C4-2B (cell line): ENCODE data around the gene LEMD1.
A peak's percentile ranks its signal among the peaks of the same experiment; 100 is the strongest.

Source experiments
- H3K27ac ChIP-seq: fragments of 450-650 bp; 2 replicates; pipeline ENCODE4 v1.5.1; 2017
- CTCF ChIP-seq: fragments of 450-650 bp; conservative IDR thresholded peaks from 2 replicates; pipeline ENCODE4 v1.5.1; 2017; ENCODE audit warnings: mild to moderate bottlenecking
- ZFX ChIP-seq: fragments of 450-650 bp; IDR thresholded peaks from 2 replicates; pipeline ENCODE4 v1.6.1; 2017

The LEMD1 gene

GRCh38 chr1:205340676-205341075 is 81.2 kb downstream of the LEMD1 start:
- TF ChIP-seq ZFX = no peak
- TF ChIP-seq CTCF = no peak
- no peak overlapping the region for H3K27ac ChIP-seq

GRCh38 chr1:205339717-205340116 is 82.1 kb downstream of the LEMD1 start:
- H3K27ac ChIP-seq = no peak overlapping the region
- TF ChIP-seq ZFX (no peak), CTCF (no peak)

- no peak for TF ChIP-seq ZFX
- no peak for TF ChIP-seq CTCF
- H3K27ac ChIP-seq = no peak overlapping the region
These were observed 82.6 kb downstream of the LEMD1 start for GRCh38 chr1:205339197-205339702.

- H3K27ac ChIP-seq = no peak overlapping the region
- TF ChIP-seq CTCF (no peak), ZFX (no peak)
These were observed 83.8 kb downstream of the LEMD1 start for GRCh38 chr1:205338011-205338410.

GRCh38 chr1:205337481-205337880 is 84.4 kb downstream of the LEMD1 start:
- no peak overlapping the region for H3K27ac ChIP-seq

GRCh38 chr1:205335692-205336091 is 86.2 kb downstream of the LEMD1 start:
- no peak overlapping the region for H3K27ac ChIP-seq
- TF ChIP-seq CTCF (peak; percentile 100), ZFX (no peak)

More at GRCh38 chr1:205337481-205337880, 84.4 kb downstream of the LEMD1 start:
- TF ChIP-seq ZFX (no peak), CTCF (no peak)

GRCh38 chr1:205332015-205332791 is 89.7 kb downstream of the LEMD1 start:
- H3K27ac ChIP-seq = no peak overlapping the region
- no peak for TF ChIP-seq CTCF
- no peak for TF ChIP-seq ZFX
